GM12892 (cell line): ENCODE data around the gene ECE1.
"Not testable (repeated sequence)": the region's sequence is repeated elsewhere in the genome, so short reads cannot be mapped to it uniquely, and the experiment has no call there.

Source experiments
- DNase-seq: peaks from one replicate; pipeline ENCODE4 v3.0.0; 2011; ENCODE audit not compliant: insufficient read length
- FAIRE-seq: peaks from 2 replicates; lab custom pipeline; 2011; peaks lifted over from hg19 to GRCh38; lab: Jason Lieb, UNC
- POLR2A ChIP-seq: IDR thresholded peaks from 2 replicates; pipeline ENCODE4 v1.6.1; 2011; ENCODE audit warnings: low read depth, low read length, control low read depth
- POLR2AphosphoS5 ChIP-seq: IDR thresholded peaks from 2 replicates; pipeline ENCODE4 v1.6.1; 2011; ENCODE audit warnings: low read depth, low read length, control low read depth
- TAF1 ChIP-seq: IDR thresholded peaks from 2 replicates; pipeline ENCODE4 v1.6.1; 2011; ENCODE audit warnings: low read depth, mild to moderate bottlenecking, control low read depth, low read length, borderline replicate concordance

Gene ECE1

GRCh38 chr1:21283524-21283923, 6.7 kb downstream of the ECE1 start:
- FAIRE-seq (no peak), DNase-seq (no peak)
- no peak for TF ChIP-seq POLR2A
- no peak for TF ChIP-seq POLR2AphosphoS5
- no peak for TF ChIP-seq TAF1

GRCh38 chr1:21282020-21282419, 8.2 kb downstream of the ECE1 start:
- FAIRE-seq, DNase-seq: not testable (repeated sequence)

- FAIRE-seq = no peak
- no peak for DNase-seq
- TF ChIP-seq TAF1 (no peak), POLR2AphosphoS5 (no peak), POLR2A (no peak)
Measured at GRCh38 chr1:21280482-21280881, 9.8 kb downstream of the ECE1 start.

GRCh38 chr1:21280011-21280471, 10.2 kb downstream of the ECE1 start:
- FAIRE-seq (no peak), DNase-seq (no peak)
- TF ChIP-seq TAF1 = no peak

- no peak for FAIRE-seq
- no peak for DNase-seq
- no peak for TF ChIP-seq POLR2AphosphoS5
- TF ChIP-seq TAF1 = no peak
- TF ChIP-seq POLR2A = no peak
Measured at GRCh38 chr1:21278860-21279845, 11.1 kb downstream of the ECE1 start.

GRCh38 chr1:21278208-21278859, 11.9 kb downstream of the ECE1 start:
- FAIRE-seq (no peak), DNase-seq (no peak)
- TF ChIP-seq TAF1 = no peak
- no peak for TF ChIP-seq POLR2AphosphoS5
- TF ChIP-seq POLR2A = no peak

- no peak for DNase-seq
- TF ChIP-seq POLR2AphosphoS5 = no peak
- no peak for TF ChIP-seq POLR2A
- no peak for TF ChIP-seq TAF1
- no peak for FAIRE-seq
Measured at GRCh38 chr1:21277180-21277579, 13.1 kb downstream of the ECE1 start.

- DNase-seq = no peak
- FAIRE-seq = no peak
- TF ChIP-seq TAF1 = no peak
- no peak for TF ChIP-seq POLR2A
- TF ChIP-seq POLR2AphosphoS5 = no peak
Measured at GRCh38 chr1:21272540-21272939, 17.7 kb downstream of the ECE1 start.

GRCh38 chr1:21271550-21271949, 18.7 kb downstream of the ECE1 start:
- TF ChIP-seq TAF1 = no peak
- FAIRE-seq = no peak

GRCh38 chr1:21270086-21270689, 20.1 kb downstream of the ECE1 start:
- DNase-seq = peak; percentile 71
- peak; percentile 36 for FAIRE-seq
- TF ChIP-seq POLR2AphosphoS5 (no peak), POLR2A (no peak)

More at GRCh38 chr1:21271550-21271949, 18.7 kb downstream of the ECE1 start:
- no peak for DNase-seq

- no peak for FAIRE-seq
- no peak for DNase-seq
- no peak for TF ChIP-seq TAF1
- no peak for TF ChIP-seq POLR2A
- TF ChIP-seq POLR2AphosphoS5 = no peak
Measured at GRCh38 chr1:21269461-21270085, 20.7 kb downstream of the ECE1 start.
